HG03432 (cell line): ENCODE data around the gene AMBRA1.

Source experiments
- ATAC-seq: cut with Tn5 transposase; IDR thresholded peaks from one replicate; pipeline ENCODE4 v1.9.1; 2021; ENCODE audit warnings: mild to moderate bottlenecking, moderate library complexity; ENCODE audit not compliant: unreplicated experiment

Gene AMBRA1

GRCh38 chr11:46450846-46451477 lies 142.9 kb downstream of the AMBRA1 start:
- ATAC-seq = no peak

GRCh38 chr11:46447544-46447943 lies 146.3 kb downstream of the AMBRA1 start:
- ATAC-seq = no peak

- ATAC-seq = no peak
These were observed 147.7 kb downstream of the AMBRA1 start for GRCh38 chr11:46445920-46446771.

- ATAC-seq = no peak
These were observed 148.5 kb downstream of the AMBRA1 start for GRCh38 chr11:46445192-46445919.

- ATAC-seq = no peak
These were observed 149.5 kb downstream of the AMBRA1 start for GRCh38 chr11:46444305-46444704.

GRCh38 chr11:46438211-46438610 lies 155.6 kb downstream of the AMBRA1 start:
- ATAC-seq = no peak

GRCh38 chr11:46437122-46437689 lies 156.6 kb downstream of the AMBRA1 start:
- ATAC-seq = no peak

GRCh38 chr11:46436113-46436512 lies 157.7 kb downstream of the AMBRA1 start:
- ATAC-seq = no peak

- no peak for ATAC-seq
These were observed 158.1 kb downstream of the AMBRA1 start for GRCh38 chr11:46435679-46436078.

- no peak for ATAC-seq
These were observed 162.6 kb downstream of the AMBRA1 start for GRCh38 chr11:46431211-46431610.

GRCh38 chr11:46429717-46430116 lies 164.1 kb downstream of the AMBRA1 start:
- no peak for ATAC-seq

- ATAC-seq = no peak
These were observed 166.5 kb downstream of the AMBRA1 start for GRCh38 chr11:46427364-46427763.

GRCh38 chr11:46426233-46426991 lies 167.4 kb downstream of the AMBRA1 start:
- ATAC-seq = no peak

GRCh38 chr11:46422588-46422987 lies 171.2 kb downstream of the AMBRA1 start:
- no peak for ATAC-seq

- no peak for ATAC-seq
These were observed 172.5 kb downstream of the AMBRA1 start for GRCh38 chr11:46421257-46421880.

- no peak for ATAC-seq
These were observed 173.3 kb downstream of the AMBRA1 start for GRCh38 chr11:46420513-46420912.

- no peak for ATAC-seq
These were observed 175.1 kb downstream of the AMBRA1 start for GRCh38 chr11:46418751-46419150.

GRCh38 chr11:46417711-46418110 lies 176.1 kb downstream of the AMBRA1 start:
- ATAC-seq = no peak

GRCh38 chr11:46414879-46415278 lies 178.9 kb downstream of the AMBRA1 start:
- ATAC-seq = no peak

- no peak for ATAC-seq
These were observed 179.4 kb downstream of the AMBRA1 start for GRCh38 chr11:46414466-46414796.
